T-helper 22 cell (primary cell): Measurements from ENCODE around the gene MCM5.
"Not testable (repeated sequence)": the region's sequence is repeated elsewhere in the genome, so short reads cannot be mapped to it uniquely, and the experiment has no call there.

ENCODE experiments used
- DNase-seq: peaks from one replicate; pipeline ENCODE4 v3.0.0-alpha.2; 2020; ENCODE audit warnings: low read depth

The MCM5 gene

GRCh38 chr22:35399678-35400500 is at the start of gene MCM5:
Gene MCM5, plus strand, starts transcription at chr22:35400140. Its CDS starts 299 bp downstream, at chr22:35400439.
- DNase-seq, result peak; percentile 95

DNA sequence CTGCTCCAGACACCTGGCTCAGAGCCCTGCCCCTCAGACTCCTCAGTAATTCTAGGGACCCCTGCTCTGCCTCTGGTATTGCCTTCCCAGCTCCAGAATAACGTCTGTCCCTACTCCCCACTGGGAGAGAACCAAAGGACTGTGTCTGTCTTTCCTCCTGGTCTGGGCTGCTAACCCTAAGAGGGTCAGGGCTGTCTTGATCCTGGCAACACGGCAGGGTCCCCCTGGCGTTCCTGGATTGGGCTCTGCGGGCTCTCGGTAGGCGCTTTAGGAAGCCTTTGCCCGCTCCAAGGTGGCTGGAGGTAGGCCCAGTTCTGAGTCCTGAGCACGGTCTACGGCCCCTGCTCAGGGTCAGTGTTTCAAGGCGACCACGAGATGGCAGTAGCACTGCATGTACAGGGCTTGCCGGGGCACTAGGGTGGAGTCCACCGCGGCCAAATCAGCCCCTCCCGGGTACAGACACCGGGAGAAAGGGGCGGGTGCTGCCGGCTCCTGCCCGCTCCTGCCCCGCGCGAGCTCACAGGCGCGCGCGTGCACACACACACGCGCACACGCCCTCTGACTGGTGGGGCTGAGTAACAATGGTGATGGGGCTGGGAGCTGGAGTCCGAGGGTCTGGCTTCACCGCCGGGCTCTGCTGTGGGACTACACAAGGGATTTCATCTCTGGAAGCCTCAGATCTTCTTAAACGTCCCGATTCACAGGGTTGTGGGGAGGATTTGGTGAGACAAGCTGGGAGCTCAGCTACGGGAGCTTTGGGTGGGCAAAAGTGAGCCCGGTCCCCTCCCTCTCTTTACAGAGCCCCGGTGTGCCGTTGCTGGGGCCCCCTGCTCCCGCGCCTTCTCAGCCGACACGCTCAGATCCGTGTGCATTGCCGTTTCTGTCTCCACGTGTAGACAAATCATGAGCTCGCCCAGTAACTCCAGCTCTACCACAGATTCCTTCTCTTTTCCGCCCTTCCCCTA is 49.1 kb upstream of the MCM5 start:
- DNase-seq, result peak; percentile 74

GRCh38 chr22:35352214-35353111 is 47.5 kb upstream of the MCM5 start:
- no peak for DNase-seq

DNA sequence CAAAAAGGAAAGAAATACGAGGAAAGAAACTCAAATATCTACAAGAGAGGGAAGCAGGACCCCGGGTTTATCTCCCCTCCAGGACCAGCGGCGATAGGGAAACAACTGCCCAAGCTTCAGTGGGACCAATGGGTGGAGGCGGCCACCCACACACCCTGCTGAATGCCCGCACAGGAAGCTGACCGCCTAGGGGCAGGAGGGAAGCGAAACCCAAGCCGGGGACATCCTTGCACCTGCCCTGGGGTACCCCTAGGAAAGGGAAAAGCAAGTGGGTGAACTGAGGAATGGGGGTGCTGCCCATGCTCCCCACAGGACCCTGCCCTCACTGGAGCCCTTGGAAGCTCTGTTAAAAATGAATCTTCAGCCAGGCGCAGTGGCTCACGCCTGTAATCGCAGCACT is 46.6 kb upstream of the MCM5 start:
- no peak for DNase-seq

- DNase-seq, result no peak
These were observed 45.9 kb upstream of the MCM5 start for GRCh38 chr22:35354068-35354467.

GRCh38 chr22:35357883-35358621 is 41.9 kb upstream of the MCM5 start:
- DNase-seq, result no peak

DNA sequence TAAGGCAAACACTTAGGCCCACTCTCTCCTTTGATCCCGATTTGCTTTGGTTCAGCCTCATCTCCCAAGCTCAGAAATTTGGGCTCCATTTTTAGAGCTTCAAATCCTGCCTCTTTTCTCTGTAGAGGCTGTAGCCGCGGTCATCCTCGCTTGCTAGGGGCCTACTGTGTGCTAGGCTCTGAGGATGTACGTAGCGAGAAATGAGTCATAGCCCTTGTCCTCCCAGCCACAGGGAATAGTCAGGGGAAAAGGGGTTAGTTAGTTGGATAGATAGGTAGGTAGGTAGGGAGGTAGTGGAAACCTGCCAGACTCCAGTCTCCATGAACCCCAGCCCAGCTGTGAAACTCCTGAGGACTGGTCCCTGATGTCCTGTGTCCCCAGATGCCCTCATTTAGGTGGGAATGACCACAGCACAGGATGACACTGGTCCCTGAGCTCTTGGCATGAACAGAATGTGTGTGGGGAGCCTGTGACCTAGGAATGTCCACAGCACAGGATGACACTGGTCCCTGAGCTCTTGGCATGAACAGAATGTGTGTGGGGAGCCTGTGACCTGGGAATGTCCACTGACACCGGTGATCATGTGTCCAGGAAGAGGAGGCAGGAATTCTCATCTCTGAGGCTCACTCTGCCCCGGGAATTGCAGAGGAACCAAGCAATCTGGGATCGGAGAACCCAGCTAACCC is 40.4 kb upstream of the MCM5 start:
- DNase-seq, result no peak

DNA sequence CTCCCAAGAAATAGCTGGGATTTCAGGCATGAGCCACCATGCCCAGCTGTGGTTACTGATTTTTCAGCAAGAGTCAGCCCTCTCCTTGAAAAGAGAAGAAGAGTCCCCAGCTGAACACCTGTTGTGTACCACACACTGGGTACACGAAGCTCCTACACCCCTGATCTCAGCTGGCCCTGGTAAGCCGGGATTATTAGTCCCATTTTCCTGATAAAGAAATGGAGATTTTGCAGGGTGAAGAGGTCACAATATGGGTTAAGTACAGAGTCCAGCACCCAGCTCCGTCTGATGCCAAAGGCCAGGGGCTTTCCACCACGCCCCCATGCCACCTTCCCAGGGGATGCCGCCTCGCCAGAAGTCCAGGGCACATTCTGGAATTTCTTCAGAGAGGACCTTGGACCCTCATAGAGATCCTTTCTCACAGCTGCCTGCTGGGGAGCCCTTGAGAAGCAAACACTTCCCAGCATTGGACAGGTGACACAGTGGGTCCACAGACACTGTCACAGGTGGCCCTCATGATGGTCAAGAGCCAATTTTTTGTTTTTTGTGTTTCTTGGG is 38.9 kb upstream of the MCM5 start:
- DNase-seq, result no peak

GRCh38 chr22:35363566-35364086 is 36.3 kb upstream of the MCM5 start:
- no peak for DNase-seq

DNA sequence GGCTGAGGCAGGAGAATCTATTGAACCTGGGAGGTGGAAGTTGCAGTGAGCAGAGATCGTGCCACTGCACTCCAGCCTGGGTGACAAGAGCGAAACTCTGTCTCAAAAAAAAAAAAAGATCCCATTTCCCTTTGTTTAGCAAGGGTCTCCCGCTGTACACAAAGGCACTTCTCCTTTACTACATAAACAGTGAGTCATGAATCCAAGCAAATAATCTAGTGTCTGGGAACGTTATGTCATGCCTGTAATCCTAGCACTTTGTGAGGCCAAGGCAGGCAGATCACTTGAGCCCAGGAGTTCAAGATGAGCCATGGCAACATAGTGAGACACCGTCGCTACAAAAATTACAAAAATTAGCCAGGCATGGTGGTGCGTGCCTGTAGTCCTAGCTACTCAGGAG is 35.7 kb upstream of the MCM5 start:
- DNase-seq, result not testable (repeated sequence)

DNA sequence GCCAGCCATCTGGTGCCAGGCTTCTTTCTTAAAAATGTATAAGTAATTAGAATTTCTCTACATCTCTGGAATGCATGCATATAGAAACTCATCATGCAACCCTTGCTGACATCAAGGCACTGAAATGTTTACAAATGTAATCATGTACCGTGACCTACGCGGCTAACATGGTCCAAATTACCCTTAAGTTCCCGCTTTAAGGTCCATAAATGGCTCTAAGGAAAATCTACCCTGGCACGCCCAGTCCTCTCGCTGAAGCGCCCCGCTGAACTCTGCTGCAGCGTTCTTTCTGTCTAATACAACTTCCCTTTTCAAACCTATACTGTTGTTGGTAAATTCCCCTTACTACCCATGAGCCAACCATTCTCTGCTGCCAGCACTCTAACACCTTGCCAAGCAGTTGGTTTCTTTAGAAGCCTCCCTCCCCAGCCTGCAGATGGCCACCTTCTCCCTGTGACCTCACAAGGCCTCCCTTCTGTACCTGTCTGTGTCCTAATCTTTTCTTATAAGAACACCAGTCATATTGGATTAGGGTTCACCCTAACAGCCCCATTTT is 32.5 kb upstream of the MCM5 start:
- DNase-seq, result no peak

DNA sequence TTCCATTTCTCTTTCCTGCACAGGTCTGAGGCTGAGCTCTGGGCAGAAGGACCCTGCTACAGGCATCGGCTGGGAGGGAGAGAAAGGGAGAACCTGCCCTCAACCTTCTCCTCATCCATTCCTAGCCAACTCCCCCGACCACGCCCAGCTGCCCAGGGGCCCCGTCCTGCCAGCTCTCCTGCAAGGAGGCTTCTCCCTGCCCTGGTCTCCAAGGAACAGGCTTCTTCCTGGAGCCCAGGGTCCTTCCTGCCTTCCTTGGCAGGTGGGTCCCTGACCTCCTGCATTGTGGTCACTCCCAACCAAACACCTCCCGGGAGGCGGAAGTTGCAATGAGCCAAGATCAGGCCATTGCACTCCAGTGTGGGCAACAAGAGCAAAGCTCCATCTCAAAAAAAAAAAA is 31.6 kb upstream of the MCM5 start:
- no peak for DNase-seq

DNA sequence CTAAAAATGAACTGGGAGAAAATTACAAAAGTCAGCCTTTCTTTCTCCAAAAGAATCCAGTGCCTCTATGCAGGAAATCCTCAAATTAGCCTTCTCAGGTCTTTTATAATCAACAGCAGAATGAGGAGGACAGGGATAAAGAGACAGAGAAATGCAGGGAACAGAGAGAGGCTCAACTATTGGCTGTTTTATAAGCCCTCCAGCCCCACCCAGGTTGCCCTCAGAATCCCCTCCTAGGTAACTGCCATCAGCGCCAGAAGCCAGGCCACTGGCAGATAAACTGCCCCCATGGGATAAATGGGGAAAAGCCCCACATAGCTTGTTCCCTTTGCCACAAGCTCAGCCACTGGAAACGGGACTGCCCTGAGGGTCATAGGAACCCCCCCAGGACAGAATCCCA is 29.9 kb upstream of the MCM5 start:
- DNase-seq, result no peak

- no peak for DNase-seq
These were observed 26.2 kb upstream of the MCM5 start for GRCh38 chr22:35373781-35374180.

DNA sequence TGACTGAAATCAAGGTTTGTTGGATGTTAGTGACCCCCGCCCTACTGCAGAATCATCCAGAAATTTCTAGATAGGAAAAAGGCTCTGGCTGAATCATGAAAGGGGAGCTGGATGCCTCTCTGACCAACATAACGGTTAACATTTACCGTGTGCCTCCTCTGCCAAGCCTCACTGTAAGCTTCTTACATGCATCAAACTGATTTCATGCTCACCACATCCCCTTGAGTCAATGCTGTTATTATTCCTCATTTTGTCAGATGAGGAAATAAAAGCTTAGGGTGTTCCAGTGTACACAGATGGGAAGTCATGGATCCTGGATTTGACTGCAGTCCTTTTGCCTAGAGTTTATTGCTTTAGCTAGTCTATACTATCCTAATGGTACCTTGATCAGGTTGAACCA is 24.9 kb upstream of the MCM5 start:
- DNase-seq, result no peak

DNA sequence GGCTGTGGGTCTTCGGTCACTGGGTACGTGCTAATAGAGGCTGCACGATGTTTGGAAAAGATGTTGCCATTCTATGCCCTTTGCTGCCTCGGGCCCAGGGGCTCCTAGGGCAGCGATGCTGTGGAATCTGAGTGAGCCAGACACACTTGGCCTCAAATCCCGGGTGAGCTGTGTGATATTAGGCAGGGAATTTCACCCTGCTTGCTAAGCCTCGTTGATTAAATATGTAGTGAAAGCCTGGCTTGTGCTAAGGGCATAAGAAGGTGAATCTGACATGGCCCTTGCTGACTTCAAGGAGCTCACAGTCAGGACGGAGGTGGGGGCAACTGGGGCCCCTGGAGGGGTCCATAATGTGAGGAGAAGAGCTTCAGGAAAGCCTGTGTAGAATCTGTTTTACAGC is 24.4 kb upstream of the MCM5 start:
- no peak for DNase-seq

GRCh38 chr22:35376728-35377472 is 23.0 kb upstream of the MCM5 start:
- DNase-seq, result no peak

DNA sequence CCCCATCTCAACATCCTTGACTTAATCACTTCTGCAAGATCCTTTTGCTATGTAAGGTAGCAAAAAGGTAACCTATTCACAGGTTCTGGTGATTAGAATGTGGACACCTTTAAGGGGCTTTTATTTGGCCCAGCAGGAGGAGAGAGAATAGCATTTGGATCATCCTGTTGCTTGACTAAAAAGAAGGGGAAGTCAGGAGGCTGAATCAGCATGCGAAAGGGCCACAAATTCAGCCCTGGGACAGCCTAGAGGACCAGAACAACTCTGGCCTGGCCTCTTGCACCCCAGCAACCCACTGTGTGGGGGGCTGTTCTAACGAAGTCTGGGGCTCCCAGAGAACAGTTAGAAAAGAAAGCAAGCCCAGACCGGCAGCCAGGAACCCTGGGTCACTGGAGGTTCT is 22.2 kb upstream of the MCM5 start:
- no peak for DNase-seq

- no peak for DNase-seq
These were observed 21.3 kb upstream of the MCM5 start for GRCh38 chr22:35378621-35379020.
